NCI-H128 (cell line): Measurements from ENCODE around the gene PAX8.

Experiments used
- DNase-seq: peaks from one replicate; lab custom pipeline; 2025; ENCODE audit not compliant: unreplicated experiment; lab: John Stamatoyannopoulos, UW

Gene PAX8

DNA sequence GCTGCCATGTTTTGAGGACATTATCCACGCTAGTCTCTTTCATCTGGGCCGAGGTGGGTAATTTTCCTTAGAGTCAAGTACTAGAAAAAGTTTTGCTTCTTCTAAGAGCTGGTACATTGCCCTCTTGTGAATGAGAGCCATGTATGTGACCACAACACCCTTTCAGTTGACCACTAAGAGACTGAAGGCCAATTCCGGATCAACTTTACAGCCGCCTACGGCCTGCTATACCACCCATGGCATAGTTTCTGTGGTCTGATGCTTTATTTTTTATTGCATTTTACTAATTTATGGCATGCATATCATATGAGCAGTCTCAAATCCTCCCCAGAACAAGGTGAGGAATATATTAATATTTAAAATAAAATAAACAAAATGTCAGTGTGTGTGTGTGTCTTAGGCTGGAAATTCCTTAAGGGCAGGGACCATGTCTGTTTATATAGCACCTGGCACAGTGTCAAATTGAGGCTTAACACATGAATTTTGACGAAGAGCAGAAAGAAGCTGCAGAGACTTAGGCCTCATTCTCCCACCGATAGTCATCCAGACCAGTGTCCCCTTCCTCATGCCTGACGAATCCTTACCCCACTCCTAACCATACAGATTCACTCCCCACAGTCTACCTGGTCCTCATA, 69.6 kb downstream of the PAX8 start:
- no peak for DNase-seq

DNA sequence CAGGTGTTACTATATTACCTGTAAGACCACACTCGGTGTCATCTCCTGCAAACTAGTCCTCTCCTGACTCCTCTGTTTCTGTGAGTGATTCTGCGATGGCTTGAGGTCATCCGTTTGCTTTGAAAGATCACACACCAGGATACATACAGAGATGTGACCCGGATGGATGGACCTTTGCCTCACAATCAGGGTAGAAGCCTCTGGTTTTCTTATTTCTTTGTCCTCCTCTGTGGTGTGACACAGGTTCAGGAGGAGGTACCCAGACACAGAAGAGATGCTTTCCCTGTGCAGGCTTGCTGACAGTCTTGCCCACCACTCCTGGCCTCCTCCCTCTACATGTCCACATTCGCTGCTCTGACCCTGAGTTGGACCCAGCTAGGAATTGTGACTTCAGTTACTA, 70.3 kb downstream of the PAX8 start:
- no peak for DNase-seq

DNA sequence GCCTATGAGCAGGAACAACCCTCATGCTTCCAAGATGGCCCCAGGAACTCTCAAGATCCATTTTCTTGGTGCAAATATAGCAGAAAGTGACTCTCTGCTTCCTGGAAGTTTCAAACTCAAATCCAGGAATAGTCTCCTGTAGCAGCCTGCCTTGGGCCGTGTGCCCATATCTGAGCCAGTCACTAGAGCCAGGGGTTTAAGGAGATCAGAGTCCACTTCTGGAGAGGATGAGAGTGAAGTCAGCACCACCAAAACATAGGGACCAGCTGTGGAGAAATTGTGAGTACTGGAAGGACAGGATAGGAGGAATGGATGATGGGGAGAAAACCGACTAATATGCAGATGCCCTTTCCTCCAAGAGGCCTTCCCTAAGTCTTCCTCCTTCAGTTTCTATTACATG, 71.7 kb downstream of the PAX8 start:
- no peak for DNase-seq

DNA sequence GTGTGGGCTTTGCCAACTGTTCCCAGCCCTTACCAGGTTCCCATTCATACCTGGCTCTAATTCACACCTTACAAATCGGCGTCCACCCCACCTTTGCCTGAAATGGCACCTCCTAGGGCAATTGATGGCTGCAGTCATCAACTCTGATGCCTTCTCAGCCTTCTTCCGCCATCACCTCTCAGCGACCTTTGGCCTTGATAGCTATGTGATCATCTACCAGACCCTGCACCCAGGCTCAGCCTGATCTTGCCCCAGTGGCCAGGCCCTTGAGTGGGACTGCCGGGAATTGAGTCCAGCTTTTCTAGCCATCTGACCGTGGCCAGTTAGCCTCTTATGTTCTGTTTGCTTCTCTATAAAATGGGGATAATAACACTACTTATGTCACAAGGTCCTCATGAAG, 72.5 kb downstream of the PAX8 start:
- no peak for DNase-seq

DNA sequence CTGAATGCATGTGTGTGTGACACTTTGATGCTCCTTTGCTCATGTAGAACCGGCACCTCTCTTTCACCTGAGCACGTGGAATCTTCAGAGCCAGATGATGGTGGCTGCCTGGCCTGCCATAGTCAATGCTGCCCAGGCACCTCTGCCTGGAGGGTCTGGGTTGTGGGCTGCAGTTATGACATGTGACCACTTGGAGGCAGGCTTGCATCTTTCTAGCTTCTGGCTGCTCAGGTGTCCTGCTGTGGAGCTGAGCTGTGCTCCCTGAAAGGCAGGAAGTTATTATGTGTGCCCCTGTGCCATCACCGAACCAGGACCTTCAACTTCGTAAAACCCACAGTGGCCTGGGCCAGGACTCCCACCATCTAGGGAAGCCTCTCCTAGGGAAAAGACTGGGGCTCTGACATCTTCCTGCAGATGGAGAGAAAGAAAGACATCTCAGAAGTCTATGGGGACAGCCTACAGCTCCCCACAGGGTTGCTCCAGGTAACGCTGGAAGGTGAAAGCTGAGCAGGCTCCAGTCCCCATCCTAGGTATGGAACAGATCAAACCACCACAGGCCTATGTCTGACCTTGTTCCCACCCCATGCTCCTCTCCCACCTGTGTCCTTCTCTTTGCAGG, 74.7 kb downstream of the PAX8 start:
- peak; percentile 37 for DNase-seq

DNA sequence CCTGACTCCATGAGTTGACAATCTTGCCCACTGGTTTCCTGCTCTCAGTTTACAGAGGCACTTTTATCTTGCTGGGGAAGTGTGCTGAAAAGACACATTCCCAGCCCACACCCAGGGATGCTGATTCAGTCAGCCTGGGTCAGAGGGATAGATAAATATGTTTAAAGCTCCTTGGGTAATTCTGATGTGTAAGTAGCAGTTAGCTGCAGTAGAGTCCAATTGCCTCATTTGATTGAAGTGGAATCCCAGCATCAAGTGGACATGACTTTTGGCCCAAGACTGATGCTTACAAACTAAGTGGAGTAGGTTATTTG, 75.5 kb downstream of the PAX8 start:
- no peak for DNase-seq

DNA sequence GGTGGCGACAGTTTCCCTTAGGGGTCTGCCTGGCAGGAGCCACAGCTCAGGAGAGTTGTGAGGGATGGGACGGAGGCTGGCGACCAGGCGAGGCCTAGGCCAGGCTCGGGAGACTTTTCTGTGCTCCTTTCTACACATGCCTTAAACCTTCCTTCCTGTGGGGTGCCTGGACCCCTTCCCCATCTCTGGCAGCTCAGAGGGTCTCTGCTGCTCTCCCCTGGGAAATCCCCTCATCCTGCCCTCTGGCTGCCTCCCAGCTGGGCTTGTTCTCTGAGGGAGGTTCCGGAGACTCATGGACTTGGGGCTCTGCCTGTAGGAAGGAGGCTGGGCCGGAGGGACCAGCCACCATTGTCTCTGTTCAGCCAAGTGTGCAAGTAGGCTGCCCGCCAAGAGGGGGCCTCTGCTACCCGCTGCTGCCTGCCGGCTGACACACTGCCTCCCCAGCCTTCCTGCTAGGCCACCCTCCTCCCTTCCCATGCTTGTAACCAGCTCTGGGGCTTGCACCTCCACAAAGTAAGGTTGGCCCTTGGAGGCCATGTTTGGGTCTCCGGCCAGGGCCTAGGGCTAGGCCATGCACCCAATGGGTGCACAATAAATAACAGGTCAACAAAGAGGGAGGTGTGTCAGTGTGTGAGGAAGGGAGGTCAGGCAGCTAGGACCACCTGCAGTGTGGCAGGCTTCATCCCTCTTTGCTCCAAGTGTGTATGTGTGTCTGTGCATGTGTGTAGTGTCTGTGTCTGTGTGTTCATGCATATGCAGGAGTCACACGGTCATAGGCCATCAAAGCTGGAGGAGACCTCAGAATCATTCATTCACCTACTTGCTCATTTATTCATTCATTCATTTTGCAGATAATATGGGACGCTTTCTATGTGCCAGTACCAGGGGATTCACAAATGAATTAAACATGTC, 76.2 kb downstream of the PAX8 start:
- no peak for DNase-seq

DNA sequence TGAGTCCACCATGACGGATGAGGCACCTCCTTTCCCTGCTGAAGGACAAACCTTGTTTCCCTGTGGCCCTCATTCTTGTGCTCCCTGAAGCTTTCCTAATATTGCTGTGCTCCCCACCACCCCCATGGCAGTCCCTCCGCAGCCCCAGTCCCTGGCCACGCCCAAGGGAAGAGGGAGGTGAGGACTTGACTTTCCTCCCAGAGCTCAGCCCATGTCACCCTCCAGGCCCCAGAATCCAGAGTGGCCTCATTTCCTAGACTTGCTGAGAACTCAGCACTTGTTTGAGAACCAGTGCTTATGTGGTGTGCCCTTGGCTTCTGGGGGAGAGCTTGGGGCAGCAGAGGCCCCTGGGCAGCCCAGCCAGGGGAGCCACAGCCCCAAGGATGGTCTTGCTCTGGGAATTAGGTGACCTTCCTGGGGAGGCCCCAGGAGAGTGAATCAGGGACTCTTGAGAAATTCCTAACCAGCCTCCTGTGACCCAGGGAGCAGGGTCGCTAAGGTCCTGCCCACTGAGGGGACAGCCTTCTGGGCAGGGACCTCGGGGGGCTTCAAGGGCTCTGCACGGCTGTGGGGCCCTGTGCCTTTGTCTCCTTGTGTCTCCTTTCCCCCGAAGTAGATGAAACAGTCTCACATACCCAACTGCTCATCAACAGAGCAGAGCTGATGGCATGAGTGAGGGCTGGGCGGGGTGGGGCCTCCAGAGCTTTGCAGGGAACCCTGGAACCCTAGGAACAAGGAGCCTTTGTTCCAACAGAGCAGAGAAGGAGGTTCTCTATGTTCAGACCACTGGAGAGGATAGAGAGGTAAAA, 77.0 kb downstream of the PAX8 start:
- no peak for DNase-seq

DNA sequence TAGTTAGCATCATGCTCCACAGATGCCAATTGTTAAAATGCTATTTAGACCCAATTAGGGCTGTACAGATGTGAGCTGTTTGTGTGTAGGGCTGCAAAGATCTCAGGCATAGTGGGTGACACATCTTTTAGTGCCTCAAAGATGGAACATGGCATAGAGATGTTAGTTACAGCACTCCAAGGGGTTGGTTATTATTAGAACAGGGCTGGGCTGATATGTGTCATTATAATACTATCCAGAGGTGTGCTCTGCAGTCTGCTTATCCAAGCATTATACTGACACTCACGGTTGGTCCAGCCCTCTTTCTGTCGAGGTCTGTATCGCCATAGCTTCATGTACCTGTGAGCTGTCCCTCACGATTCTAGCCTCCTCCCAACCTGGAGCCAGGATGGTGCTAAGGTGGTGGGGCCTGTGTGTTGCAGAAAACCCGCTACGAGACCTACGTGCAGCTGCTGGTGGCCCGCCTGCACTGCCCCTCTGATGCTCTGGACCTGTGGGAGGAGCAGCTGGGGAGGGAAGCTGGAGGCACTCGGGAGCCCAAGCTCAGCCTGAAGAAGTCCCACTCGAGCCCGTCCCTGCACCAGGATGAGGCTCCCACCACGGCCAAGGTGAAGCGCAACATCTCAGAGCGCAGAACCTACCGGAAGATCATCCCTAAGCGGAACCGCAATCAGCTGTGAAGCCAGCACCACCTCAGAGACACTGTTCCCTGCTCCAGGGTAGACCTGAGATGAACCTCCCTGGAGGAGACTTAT, 77.8 kb downstream of the PAX8 start:
- DNase-seq, result no peak

DNA sequence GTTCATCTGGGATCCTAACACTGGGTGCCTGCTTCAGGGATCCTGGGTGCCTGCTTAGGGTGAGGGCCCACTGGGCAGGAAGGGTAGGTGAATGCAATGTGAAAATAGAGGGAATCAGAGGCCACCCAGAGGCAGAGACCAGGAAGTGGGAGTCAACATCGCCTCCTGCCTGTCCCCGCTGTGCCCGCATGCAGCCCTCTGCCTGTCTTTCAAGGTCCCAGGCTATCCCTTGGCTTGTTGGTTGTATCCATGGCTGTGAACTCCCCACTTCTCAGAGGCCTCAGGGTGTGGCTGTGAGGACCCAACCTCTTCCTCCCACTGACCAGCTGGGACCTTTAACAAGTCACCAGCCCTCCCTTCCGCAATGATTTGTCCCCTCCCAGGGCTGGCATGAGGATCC, 78.5 kb downstream of the PAX8 start:
- no peak for DNase-seq

DNA sequence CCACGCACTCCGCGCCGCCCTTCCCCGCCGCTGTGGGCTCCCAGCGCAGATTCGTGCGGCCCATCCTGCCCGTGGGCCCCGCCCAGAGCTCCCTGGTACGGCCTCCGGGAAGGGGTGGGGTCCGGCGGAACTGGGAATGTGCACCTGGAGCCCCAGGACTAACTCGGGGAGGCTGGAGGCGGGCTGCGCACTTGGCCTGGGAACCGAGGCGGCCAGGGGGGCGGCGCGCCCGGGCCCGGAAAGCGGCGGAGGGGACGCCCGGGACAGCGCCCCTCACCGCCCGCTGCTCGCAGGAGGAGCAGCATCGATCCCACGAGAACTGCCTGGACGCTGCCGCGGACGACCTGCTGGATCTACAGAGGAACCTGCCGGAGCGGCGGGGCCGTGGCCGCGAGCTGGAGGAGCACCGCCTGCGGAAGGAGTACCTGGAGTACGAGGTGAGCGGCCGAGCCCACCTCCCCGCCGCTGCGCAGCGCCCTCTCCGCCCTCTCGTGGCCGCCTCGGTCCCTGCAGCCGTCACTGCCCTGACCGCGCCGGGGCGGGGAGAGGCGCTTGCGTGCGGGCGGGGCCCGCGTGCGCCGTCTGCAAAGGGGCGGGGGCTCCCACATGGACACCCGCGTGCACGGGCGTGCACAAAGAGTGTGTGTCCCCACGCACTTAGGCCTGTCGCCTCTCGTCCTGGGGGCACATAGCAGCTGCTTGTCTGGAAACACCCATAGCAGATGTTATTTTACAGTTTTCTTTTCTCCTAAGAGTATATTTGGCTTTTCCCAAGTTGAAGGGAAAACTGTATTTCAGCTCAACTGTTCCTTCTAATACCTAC, 79.7 kb downstream of the PAX8 start:
- DNase-seq, result peak; percentile 87

DNA sequence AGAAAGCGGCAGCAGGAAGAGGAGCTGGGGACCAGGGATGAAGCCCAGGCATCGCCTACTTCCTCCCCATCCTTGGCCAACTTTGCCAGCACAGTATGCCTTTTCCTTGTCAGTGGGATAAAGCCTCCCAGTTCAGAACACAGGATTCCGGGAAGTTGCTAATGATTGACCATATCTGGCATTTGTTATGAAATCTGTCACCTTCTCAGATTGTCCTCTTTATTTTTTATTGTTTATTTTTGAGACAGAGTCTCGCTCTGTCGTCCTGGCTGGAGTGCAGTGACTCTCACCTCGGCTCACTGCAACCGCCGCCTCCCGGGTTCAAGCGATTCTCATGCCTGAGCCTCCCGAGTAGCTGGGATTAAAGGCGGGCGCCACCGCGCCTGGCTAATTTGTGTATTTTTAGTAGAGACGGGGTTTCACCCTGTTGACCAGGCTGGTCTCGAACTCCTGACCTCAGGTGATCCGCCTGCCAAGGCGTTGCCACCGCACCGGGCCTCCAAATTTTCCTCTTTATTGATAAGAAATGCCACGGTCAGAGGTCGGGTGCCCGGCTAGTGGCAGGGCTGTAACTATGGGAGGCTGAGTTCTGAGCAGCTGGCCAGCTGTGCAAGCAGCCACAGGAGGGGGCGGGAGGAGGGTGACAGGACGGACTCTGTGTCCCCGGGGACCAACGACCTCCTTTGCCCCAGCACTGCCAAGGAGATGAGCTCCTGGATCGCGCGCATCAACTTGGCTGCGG, 80.5 kb downstream of the PAX8 start:
- no peak for DNase-seq

DNA sequence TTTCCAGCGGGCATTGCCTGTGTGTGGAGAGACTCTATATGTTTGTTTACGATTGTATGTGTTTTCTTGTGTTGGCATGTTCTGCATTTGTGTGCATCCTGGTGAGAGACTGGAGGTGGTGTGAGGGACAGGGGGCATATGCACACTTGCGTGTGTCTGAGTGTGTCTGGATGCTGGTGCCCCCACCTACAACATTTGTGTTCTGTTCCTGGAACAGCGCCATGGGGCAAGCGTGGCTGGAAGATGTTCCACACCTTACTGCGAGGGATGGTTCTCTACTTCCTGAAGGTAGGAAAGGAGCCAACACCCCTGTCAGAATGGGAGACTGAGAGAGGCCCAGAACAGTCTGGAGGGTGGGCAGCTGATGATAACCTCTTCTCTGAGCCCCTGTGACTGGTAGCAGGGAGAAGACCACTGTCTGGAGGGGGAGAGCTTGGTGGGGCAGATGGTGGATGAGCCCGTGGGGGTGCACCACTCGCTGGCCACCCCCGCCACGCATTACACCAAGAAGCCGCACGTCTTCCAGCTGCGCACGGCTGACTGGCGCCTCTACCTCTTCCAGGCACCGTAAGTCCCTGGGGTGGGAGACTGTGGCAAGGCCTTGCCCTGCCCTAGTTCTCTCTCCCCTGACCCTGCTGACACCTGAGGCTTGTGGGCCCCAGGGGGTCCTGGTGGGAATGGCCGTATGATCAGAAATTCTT, 81.2 kb downstream of the PAX8 start:
- no peak for DNase-seq

DNA sequence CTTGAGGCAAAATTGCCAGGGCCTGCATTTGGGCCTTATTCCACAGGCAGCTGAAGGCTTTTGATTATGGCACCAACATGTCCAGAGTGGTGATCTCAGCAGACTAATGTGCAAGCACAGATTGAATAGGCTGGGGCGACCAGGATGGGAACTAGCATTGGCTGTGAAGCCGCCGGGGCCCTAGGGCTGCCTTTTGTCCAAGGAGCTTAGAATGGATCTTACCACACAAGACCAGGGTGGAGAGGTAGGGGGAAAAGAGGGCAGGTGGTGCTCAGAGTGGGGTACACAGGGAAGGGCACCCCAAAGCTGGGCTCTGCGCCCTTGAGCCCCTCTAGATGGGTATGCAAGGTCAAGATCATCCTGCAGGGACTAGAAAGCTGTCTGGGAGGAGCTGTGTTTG, 81.9 kb downstream of the PAX8 start:
- DNase-seq, result no peak

DNA sequence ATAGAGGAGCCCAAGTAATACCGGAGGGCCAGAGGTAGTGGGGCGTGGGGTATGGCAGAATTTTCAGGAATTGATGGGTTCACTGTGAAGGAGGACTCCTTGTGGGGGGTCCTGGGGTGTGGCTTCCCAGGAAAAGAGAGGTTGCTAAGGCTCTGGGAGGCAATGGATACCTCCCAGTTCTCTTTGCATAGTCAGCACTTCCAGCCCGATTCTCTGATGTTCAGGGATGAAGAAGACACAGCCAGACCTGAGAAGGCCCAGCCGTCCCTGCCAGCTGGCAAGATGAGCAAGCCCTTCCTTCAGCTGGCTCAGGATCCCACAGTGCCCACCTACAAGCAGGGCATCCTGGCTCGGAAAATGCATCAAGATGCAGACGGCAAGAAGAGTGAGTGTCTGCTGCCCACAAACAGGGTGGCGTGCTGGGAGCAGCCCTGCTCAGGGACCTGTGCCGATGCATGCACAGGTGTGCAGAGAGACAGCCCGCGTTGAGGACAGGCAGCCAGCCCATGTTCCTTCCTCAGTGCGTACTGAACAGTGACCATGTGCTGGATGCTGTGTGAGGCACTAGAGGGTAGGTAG, 82.7 kb downstream of the PAX8 start:
- DNase-seq, result no peak

DNA sequence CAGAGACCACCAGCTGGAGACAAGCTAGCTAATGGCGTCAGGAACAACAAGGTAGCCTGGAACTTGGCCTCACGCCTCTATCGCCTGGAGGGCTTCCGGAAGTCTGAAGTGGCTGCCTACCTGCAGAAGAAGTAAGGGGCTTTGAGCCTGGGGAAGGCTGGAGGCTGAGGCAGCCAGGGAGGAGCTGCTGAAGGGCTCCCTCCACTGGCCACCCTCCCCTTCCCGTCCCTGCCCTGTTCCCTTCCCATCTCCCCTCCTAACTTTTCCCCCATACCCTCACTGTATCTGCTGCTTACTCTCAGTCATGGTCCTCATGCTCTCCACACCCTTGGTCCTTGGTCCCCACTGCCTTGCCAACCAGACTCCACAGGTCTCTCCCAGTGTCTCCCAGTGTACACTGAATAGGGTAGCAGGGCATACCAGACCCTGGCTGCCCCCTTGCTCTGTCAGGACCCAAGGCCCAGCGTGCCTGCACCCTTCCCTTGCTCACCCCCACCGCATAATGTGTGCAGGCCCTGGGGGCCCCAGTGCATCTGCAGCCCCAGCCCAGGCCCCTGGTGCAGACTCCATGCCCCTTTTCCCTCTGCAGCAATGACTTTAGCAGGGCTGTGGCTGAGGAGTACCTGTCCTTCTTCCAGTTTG, 86.1 kb downstream of the PAX8 start:
- no peak for DNase-seq

DNA sequence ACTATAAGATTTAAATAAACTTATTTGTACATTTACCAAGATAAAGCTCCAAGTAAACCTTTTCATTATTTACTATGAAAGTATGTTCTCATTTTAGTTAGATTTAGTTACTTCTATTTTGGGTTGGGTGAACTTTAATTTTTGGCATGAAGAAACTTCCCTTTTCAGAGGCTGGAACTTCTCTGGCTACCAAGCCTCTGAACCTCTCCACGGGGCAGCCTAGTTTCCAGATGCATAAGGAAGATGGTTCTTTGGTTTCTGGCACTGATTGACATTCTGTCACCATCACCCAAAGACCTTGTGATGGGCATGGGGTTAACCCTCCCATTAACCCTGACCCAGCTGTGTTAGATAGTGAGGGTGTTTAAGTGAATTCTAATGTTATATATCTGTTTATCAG, 87.8 kb downstream of the PAX8 start:
- no peak for DNase-seq

DNA sequence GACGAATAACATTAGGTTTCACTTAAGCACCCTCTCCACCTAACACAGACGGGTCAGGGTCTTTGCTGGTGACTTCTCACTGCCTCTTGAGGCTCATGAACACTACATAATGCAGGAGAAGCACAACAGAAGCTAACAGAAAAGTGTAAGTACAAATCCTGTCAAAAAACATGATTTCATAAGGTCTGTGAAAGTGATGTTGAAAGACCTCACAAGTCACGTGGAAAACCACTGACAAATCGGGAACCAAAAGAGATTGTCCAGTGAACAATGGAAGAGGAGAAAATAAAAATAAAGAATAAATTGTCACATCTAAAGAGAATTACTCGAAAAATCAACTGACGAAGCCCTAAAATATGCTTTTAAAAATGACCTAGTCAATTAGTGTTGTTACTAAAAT, 91.0 kb downstream of the PAX8 start:
- DNase-seq, result no peak
